Bronchial epithelial cell (primary cell): ENCODE data around the gene PPP6R3. TPM values are rescaled to one million over a fixed set of nuclear protein-coding genes. Genes with fewer than 3 reads are reported as not detected.

Experiments
- DNase-seq: peaks from one replicate; pipeline ENCODE4 v3.0.0-alpha.2; 2010; ENCODE audit warnings: low read depth
- FAIRE-seq: peaks from 2 replicates; lab custom pipeline; 2011; peaks lifted over from hg19 to GRCh38; lab: Jason Lieb, UNC
- H3K27me3 ChIP-seq: 2 replicates; pipeline ENCODE4 v1.5.1; 2011; ENCODE audit warnings: low read length; ENCODE audit not compliant: control insufficient read depth, insufficient read depth
- H3K36me3 ChIP-seq: 2 replicates; pipeline ENCODE4 v1.5.1; 2011; ENCODE audit warnings: low read length; ENCODE audit not compliant: control insufficient read depth, insufficient read depth
- H3K4me3 ChIP-seq: 2 replicates; pipeline ENCODE4 v1.5.1; 2011; ENCODE audit warnings: mild to moderate bottlenecking, low read depth, low read length, control low read depth
- CTCF ChIP-seq: IDR thresholded peaks from 2 replicates; pipeline ENCODE4 v1.5.1; 2011; ENCODE audit warnings: mild to moderate bottlenecking, moderate library complexity, low read length, control low read depth, inconsistent platforms; ENCODE audit not compliant: insufficient read depth, severe bottlenecking
- total RNA-seq: library from RNA; depleted of rRNA; stranded (reverse); fragments of >200 nt; gene quantifications from 2 replicates; pipeline ENCODE4 v1.2.1, GENCODE V29; 2014

PPP6R3 gene
- total RNA-seq, 1 donor from 2014 or later: 93.5 TPM

- FAIRE-seq (no peak), DNase-seq (no peak)
- H3K27me3 ChIP-seq: no peaks in the 10 kb centered on the region
- TF ChIP-seq CTCF: no peak
- H3K36me3 ChIP-seq: peaks cover 17% of the 10 kb centered on the region
- no peak overlapping the region for H3K4me3 ChIP-seq
Observed at GRCh38 chr11:68424101-68424632, 36.4 kb upstream of the PPP6R3 start.

DNA sequence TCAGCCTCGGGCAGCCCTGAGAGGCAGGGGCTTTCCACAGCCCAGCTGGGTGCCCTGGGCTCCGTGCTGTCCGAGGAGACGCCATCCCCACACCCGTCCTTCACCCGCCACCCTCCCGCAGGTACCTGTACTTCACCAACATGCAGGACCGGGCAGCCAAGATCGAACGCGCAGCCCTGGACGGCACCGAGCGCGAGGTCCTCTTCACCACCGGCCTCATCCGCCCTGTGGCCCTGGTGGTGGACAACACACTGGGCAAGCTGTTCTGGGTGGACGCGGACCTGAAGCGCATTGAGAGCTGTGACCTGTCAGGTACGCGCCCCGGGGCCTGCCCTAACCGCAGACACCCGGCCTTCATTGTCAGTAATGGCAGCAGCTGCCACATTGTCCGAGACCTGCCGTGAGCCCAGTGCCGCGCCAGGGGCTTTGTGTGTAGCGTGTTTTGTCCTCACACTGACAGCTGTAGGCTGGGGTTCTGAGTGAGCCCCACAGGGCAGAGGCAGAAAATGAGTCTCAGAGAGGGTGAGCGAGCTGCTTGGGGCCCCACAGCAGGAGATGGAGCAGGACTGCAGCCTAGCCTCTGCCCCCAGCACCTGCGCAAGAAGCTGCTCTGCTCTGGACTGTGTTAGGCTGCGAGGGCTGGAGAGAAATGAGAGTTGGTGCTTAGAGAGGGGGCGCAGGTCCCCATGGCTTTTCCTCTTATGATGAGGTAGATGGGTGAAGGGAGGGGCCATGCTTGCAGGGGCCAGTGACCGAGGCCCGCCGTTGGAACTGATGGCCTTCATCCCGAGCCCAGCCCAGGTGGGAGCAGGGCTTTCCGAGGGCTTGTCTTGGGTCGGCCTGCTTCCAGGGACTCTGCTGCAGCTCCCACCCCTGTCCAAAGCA is 35.3 kb upstream of the PPP6R3 start:
- no peak for DNase-seq
- FAIRE-seq: no peak
- H3K27me3 ChIP-seq: no peaks in the 10 kb centered on the region
- no peak overlapping the region for H3K4me3 ChIP-seq
- peaks cover 21% of the 10 kb centered on the region for H3K36me3 ChIP-seq
- no peak for TF ChIP-seq CTCF

DNA sequence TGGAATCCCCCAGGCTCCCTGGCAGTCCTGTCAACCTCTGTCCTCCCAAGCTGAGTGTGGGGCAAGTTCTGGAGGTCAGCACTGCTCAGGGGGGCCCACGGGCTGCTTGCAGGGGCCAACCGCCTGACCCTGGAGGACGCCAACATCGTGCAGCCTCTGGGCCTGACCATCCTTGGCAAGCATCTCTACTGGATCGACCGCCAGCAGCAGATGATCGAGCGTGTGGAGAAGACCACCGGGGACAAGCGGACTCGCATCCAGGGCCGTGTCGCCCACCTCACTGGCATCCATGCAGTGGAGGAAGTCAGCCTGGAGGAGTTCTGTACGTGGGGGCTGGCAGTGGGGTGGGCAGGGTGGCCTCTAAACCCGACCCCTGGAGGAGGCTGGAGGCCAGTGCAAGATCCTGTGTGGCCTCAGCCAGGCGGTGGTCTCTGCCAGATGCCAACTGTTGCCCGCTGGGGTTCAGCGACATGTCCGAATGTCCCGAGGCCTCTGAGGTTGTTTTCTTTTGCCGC is 34.6 kb upstream of the PPP6R3 start:
- no peak for TF ChIP-seq CTCF
- H3K36me3 ChIP-seq: peaks cover 24% of the 10 kb centered on the region
- no peak for DNase-seq
- no peak for FAIRE-seq
- no peaks in the 10 kb centered on the region for H3K27me3 ChIP-seq
- no peak overlapping the region for H3K4me3 ChIP-seq

DNA sequence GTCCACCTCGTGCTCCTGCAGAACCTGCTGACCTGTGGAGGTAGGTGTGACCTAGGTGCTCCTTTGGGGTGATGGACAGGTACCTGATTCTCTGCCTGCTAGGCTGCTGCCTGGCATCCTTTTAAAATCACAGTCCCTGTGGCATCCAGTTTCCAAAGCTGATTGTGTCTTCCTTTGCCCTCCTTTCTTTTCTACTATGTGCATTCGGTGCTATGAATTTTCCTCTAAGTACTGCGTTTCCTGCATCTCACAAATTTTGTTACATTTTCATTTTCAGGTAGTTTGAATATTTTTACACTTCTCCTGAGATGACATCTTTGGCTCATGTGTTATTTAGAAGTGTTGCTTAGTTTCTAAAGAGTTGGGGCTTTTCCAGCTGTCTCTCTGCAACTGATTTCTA is 30.9 kb upstream of the PPP6R3 start:
- Histone ChIP-seq H3K36me3 (peaks cover 32% of the 10 kb centered on the region), H3K4me3 (no peak overlapping the region), H3K27me3 (no peaks in the 10 kb centered on the region)
- no peak for DNase-seq
- no peak for TF ChIP-seq CTCF
- FAIRE-seq: no peak

- FAIRE-seq (no peak), DNase-seq (no peak)
- H3K27me3 ChIP-seq: no peaks in the 10 kb centered on the region
Observed at GRCh38 chr11:68430384-68430783, 30.2 kb upstream of the PPP6R3 start.

More at GRCh38 chr11:68430384-68430783, 30.2 kb upstream of the PPP6R3 start:
- no peak for TF ChIP-seq CTCF
- H3K36me3 ChIP-seq: peaks cover 32% of the 10 kb centered on the region
- no peak overlapping the region for H3K4me3 ChIP-seq
